Stomach (tissue), 4 donors: ENCODE measurements around the gene MDC1.

Source experiments
- CTCF ChIP-seq, 7 experiments: fragments of 450-650 bp in 4 of 7; fragments of 200-600 bp in 3 of 7; sonication (generic) in 3 of 7; IDR thresholded peaks; one replicate each; pipeline ENCODE4 v1.5.1; 2016 to 2019; ENCODE audit warnings: antibody characterized with exemption in 7 of 7, control low read depth in 2 of 7, mild to moderate bottlenecking in 1 of 7
- EP300 ChIP-seq: sonication (generic); formaldehyde crosslinking; IDR thresholded peaks from one replicate; pipeline ENCODE4 v1.6.1; 2017; ENCODE audit warnings: antibody characterized with exemption
- POLR2A ChIP-seq, 4 donors: fragments of 450-650 bp; IDR thresholded peaks; one replicate each; pipeline ENCODE4 v1.6.1; 2016; ENCODE audit warnings: antibody characterized with exemption in 4 of 4, control low read depth in 2 of 4, mild to moderate bottlenecking in 1 of 4, moderate library complexity in 1 of 4
- POLR2AphosphoS5 ChIP-seq, 3 donors: sonication (generic); formaldehyde crosslinking; IDR thresholded peaks; one replicate each; pipeline ENCODE4 v1.6.1; 2016; ENCODE audit warnings: antibody characterized with exemption in 3 of 3

- TF ChIP-seq POLR2AphosphoS5 (IDR thresholded peaks at IDR 0.05) (no peak), CTCF (IDR thresholded peaks at IDR 0.05) (no peak), POLR2A (IDR thresholded peaks at IDR 0.05) (no peak), EP300 (no peak)
These were observed 13.3 kb downstream of the MDC1 start for GRCh38 chr6:30703821-30704220.
